PC-3 (cell line): ENCODE data around the gene CNKSR3. TPM values are rescaled to one million over a fixed set of nuclear protein-coding genes. Genes with fewer than 3 reads are reported as not detected.
A peak's percentile ranks its signal among the peaks of the same experiment; 100 is the strongest.

Source experiments
- ATAC-seq: fragments of 200-7000 bp; cut with Tn5 transposase; 2 replicates; pipeline ENCODE4 v1.9.1; 2020; ENCODE audit warnings: mild to moderate bottlenecking, moderate library complexity
- BruUV-seq: library from RNA; stranded (reverse); fragments of 400-500 nt; replicated peaks from 2 replicates; lab custom pipeline; 2021; lab: Mats Ljungman, UMichigan
- CTCF ChIA-PET: fragments of 300-600 bp; sonication (Branson Sonifier 250); formaldehyde crosslinking; loops from one replicate; lab custom pipeline; 2022; ENCODE audit warnings: antibody characterized with exemption; lab: Charles Lee
- POLR2A ChIA-PET: fragments of 300-600 bp; sonication (Branson Sonifier 250); formaldehyde crosslinking; loops from one replicate; lab custom pipeline; 2022; ENCODE audit warnings: antibody characterized with exemption; ENCODE audit not compliant: unreplicated experiment; lab: Charles Lee
- DNase-seq: peaks from one replicate; pipeline ENCODE4 v3.0.0-alpha.2; 2015
- H2AFZ ChIP-seq: fragments of 300-600 bp; sonication (generic); 2 replicates; pipeline ENCODE4 v1.6.0; 2016; ENCODE audit warnings: antibody characterized with exemption, low read length
- H3F3A ChIP-seq: fragments of 300-600 bp; sonication (generic); one replicate; pipeline ENCODE4 v1.6.0; 2017; ENCODE audit warnings: antibody characterized with exemption, low read length, control low read depth, mild to moderate bottlenecking; ENCODE audit not compliant: unreplicated experiment
- H3K27ac ChIP-seq: fragments of 300-600 bp; sonication (generic); 2 replicates; pipeline ENCODE4 v1.5.1; 2016; ENCODE audit warnings: mild to moderate bottlenecking, low read length
- H3K27me3 ChIP-seq: fragments of 300-600 bp; sonication (generic); 2 replicates; pipeline ENCODE4 v1.6.1; 2016; ENCODE audit warnings: low read length, mixed read lengths
- H3K36me3 ChIP-seq: fragments of 300-600 bp; sonication (generic); 2 replicates; pipeline ENCODE4 v1.6.1; 2016; ENCODE audit warnings: low read depth, mixed run types, low read length, mixed read lengths
- H3K4me1 ChIP-seq: fragments of 300-600 bp; sonication (generic); 2 replicates; pipeline ENCODE4 v1.5.1; 2016; ENCODE audit warnings: low read length; ENCODE audit not compliant: insufficient read depth
- H3K4me2 ChIP-seq: fragments of 300-600 bp; sonication (generic); 2 replicates; pipeline ENCODE4 v1.6.0; 2016; ENCODE audit warnings: low read length
- H3K4me3 ChIP-seq: fragments of 300-600 bp; sonication (generic); 2 replicates; pipeline ENCODE4 v1.5.1; 2016; ENCODE audit warnings: mild to moderate bottlenecking, low read length, mixed read lengths
- H3K79me2 ChIP-seq: fragments of 300-600 bp; sonication (generic); 2 replicates; pipeline ENCODE4 v1.6.1; 2017; ENCODE audit warnings: low read length, mixed read lengths
- H3K9ac ChIP-seq: fragments of 300-600 bp; sonication (generic); 2 replicates; pipeline ENCODE4 v1.6.0; 2016; ENCODE audit warnings: mild to moderate bottlenecking, low read length
- H3K9me2 ChIP-seq: fragments of 300-600 bp; sonication (generic); replicated peaks from 2 replicates; pipeline ENCODE4 v1.6.1; 2016; ENCODE audit warnings: mixed run types, low read length, mixed read lengths
- H3K9me3 ChIP-seq: fragments of 300-600 bp; sonication (generic); 2 replicates; pipeline ENCODE4 v1.6.1; 2016; ENCODE audit warnings: low read length, mixed read lengths
- H4K20me1 ChIP-seq: fragments of 300-600 bp; sonication (generic); 2 replicates; pipeline ENCODE4 v1.6.1; 2016; ENCODE audit warnings: low read length, mixed read lengths
- EZH2 ChIP-seq: fragments of 300-600 bp; sonication (generic); IDR thresholded peaks from one replicate; pipeline ENCODE4 v1.6.1; 2017; ENCODE audit warnings: antibody characterized with exemption, mild to moderate bottlenecking, low read length; ENCODE audit not compliant: unreplicated experiment
- EZH2phosphoT487 ChIP-seq: fragments of 300-600 bp; sonication (generic); IDR thresholded peaks from 2 replicates; pipeline ENCODE4 v1.6.1; 2018; ENCODE audit warnings: mild to moderate bottlenecking, antibody characterized with exemption, low read length, borderline replicate concordance
- intact Hi-C: fragments of 100-400 bp; cut with micrococcal nuclease; formaldehyde crosslinking; loops from 2 replicates; pipeline ENCODE4 v1.9.0; 2023
- total RNA-seq: library from RNA; depleted of rRNA; stranded (reverse); fragments of >200 nt; gene quantifications from 2 replicates; pipeline ENCODE4 v1.2.3, GENCODE V29; 2014
- TF ChIP-seq, protein P1 (sequence below): fragments of 300-600 bp; sonication (generic); conservative IDR thresholded peaks from 2 replicates; pipeline ENCODE4 v1.5.1; 2017; ENCODE audit warnings: antibody characterized with exemption, low read depth, mild to moderate bottlenecking, low read length

The CNKSR3 gene
- total RNA-seq, 1 experiment from 2014 or later: 3.2 TPM

DNA sequence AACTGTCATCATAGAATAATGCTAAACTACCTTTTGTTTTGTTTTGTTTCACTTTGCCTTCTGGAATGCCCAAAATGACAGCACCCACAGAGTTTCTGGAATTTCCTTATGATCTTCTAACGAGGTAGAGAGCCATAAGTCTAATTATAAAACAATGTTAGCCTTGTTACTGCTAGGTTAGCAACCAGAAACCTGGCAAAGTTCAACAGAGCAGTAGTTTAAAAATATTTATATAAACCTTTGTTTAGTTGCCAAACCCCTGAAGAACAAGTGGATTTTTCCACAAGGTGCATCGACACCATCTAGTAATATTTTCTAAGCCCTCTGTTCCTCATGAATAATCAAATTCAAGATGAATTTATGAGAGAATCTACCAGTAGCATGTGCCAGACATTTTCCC, 126.3 kb downstream of the CNKSR3 start:
- ATAC-seq: no peak
- no peaks in the 10 kb centered on the region for H4K20me1 ChIP-seq
- no peaks in the 10 kb centered on the region for H3K27me3 ChIP-seq
- H3K9ac ChIP-seq: no peak overlapping the region
- no peak overlapping the region for H3K4me2 ChIP-seq
- ChIA-PET POLR2A (no interaction called here), CTCF (no interaction called here)
- intact Hi-C loops: no loop called here
- DNase-seq: no peak
- TF ChIP-seq, protein P1, sequence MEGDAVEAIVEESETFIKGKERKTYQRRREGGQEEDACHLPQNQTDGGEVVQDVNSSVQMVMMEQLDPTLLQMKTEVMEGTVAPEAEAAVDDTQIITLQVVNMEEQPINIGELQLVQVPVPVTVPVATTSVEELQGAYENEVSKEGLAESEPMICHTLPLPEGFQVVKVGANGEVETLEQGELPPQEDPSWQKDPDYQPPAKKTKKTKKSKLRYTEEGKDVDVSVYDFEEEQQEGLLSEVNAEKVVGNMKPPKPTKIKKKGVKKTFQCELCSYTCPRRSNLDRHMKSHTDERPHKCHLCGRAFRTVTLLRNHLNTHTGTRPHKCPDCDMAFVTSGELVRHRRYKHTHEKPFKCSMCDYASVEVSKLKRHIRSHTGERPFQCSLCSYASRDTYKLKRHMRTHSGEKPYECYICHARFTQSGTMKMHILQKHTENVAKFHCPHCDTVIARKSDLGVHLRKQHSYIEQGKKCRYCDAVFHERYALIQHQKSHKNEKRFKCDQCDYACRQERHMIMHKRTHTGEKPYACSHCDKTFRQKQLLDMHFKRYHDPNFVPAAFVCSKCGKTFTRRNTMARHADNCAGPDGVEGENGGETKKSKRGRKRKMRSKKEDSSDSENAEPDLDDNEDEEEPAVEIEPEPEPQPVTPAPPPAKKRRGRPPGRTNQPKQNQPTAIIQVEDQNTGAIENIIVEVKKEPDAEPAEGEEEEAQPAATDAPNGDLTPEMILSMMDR: no peak
- TF ChIP-seq EZH2: no peak
- TF ChIP-seq EZH2phosphoT487: no peak
- H3K4me1 ChIP-seq: peaks cover 15% of the 10 kb centered on the region
- no peaks in the 10 kb centered on the region for H3K79me2 ChIP-seq
- no peaks in the 10 kb centered on the region for H3K9me3 ChIP-seq
- H3K9me2 ChIP-seq: no peaks in the 10 kb centered on the region
- H3K36me3 ChIP-seq: no peaks in the 10 kb centered on the region
- no TSS peak for BruUV-seq
- no peaks in the 10 kb centered on the region for H3F3A ChIP-seq
- no peak overlapping the region for H3K4me3 ChIP-seq
- H3K27ac ChIP-seq: no peak overlapping the region
- no peak overlapping the region for H2AFZ ChIP-seq

DNA sequence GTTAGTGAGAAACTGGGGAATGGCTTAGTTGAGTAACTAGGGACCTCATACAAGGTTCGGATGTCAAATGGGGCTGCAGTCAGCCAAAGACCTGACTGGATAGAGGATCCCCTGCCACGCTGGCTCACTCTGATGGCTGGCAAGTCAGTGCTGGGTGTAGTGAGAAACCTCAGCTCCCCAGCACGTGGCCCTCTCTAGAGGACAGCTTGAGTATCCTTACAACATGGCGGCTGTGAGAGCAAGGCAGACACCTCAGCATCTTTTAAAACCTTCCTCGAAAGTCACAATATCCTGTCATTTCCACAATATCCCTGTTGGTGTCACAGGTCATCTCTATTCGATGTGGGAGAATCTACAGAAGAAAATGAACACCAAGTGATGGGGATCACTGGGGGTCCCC, 127.2 kb downstream of the CNKSR3 start:
- no peak overlapping the region for H3K4me2 ChIP-seq
- peaks cover 15% of the 10 kb centered on the region for H3K4me1 ChIP-seq
- no peaks in the 10 kb centered on the region for H3K36me3 ChIP-seq
- no peaks in the 10 kb centered on the region for H4K20me1 ChIP-seq
- ATAC-seq (no peak), DNase-seq (no peak)
- no peak overlapping the region for H2AFZ ChIP-seq
- no peaks in the 10 kb centered on the region for H3K79me2 ChIP-seq
- no peak overlapping the region for H3K4me3 ChIP-seq
- H3K27me3 ChIP-seq: no peaks in the 10 kb centered on the region
- TF ChIP-seq, protein P1: no peak
- no peak for TF ChIP-seq EZH2
- TF ChIP-seq EZH2phosphoT487: no peak
- H3K9me2 ChIP-seq: no peaks in the 10 kb centered on the region
- H3K9ac ChIP-seq: no peak overlapping the region
- H3K27ac ChIP-seq: no peak overlapping the region
- intact Hi-C loops: no loop called here
- H3K9me3 ChIP-seq: no peaks in the 10 kb centered on the region
- BruUV-seq: no TSS peak
- ChIA-PET CTCF (no interaction called here), POLR2A (no interaction called here)
- H3F3A ChIP-seq: no peaks in the 10 kb centered on the region

DNA sequence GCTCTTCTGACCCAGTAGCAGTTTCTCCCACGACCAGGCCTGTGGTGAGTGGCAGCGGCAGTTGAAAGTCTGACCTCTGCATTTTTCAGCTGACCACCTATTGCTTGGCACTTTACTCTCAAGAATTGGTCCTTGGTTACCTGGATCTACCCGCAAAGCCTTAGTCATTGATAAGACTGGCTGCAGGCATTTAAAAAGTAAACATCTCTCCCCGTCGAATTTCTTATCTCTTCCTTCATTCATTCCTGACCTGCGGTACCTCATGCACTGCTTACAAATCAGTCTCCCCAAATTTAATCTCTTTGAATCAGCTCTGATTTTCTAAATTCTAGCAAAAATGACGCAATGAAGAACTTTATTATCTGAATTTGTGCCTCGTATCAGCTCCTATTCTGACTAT, 127.7 kb downstream of the CNKSR3 start:
- DNase-seq: peak; percentile 41
- POLR2A ChIA-PET: no interaction called here
- H3K9me3 ChIP-seq: no peaks in the 10 kb centered on the region

More for the DNA sequence above, 127.7 kb downstream of the CNKSR3 start:
- H3K4me1 ChIP-seq: peaks cover 10% of the 10 kb centered on the region
- BruUV-seq: no TSS peak
- no peak overlapping the region for H3K27ac ChIP-seq
- no peak overlapping the region for H2AFZ ChIP-seq
- H3K9ac ChIP-seq: no peak overlapping the region
- intact Hi-C loops: no loop called here
- TF ChIP-seq EZH2 (no peak), EZH2phosphoT487 (no peak)
- TF ChIP-seq, protein P1: no peak
- no peaks in the 10 kb centered on the region for H4K20me1 ChIP-seq
- CTCF ChIA-PET: no interaction called here
- no peak overlapping the region for H3K4me3 ChIP-seq
- no peaks in the 10 kb centered on the region for H3F3A ChIP-seq
- H3K36me3 ChIP-seq: no peaks in the 10 kb centered on the region
- no peaks in the 10 kb centered on the region for H3K79me2 ChIP-seq
- ATAC-seq: no peak
- H3K4me2 ChIP-seq: no peak overlapping the region
- no peaks in the 10 kb centered on the region for H3K9me2 ChIP-seq
- H3K27me3 ChIP-seq: no peaks in the 10 kb centered on the region
